ENCODE results near the gene ABCC11.
A peak's percentile ranks its signal among the peaks of the same experiment; 100 is the strongest.

The ABCC11 gene

GRCh38 chr16:48247311-48247710 is at the start of gene ABCC11:
Gene ABCC11 (minus strand): TSS chr16:48247539. CDS start chr16:48231921, 15,618 bp downstream.
- DNase-seq (ENCODE audit: low spot score): no peak

GRCh38 chr16:48295488-48296281 is 48.3 kb upstream of the ABCC11 start:
- no peak for DNase-seq (ENCODE audit: low spot score)

GRCh38 chr16:48294724-48295123 is 47.4 kb upstream of the ABCC11 start:
- no peak for DNase-seq (ENCODE audit: low spot score)

GRCh38 chr16:48292452-48292851 is 45.1 kb upstream of the ABCC11 start:
- no peak for DNase-seq (ENCODE audit: low spot score)

- DNase-seq (ENCODE audit: low spot score): no peak
These were observed 44.4 kb upstream of the ABCC11 start for GRCh38 chr16:48291754-48292153.

- no peak for DNase-seq (ENCODE audit: low spot score)
These were observed 44.0 kb upstream of the ABCC11 start for GRCh38 chr16:48291303-48291702.

- DNase-seq (ENCODE audit: low spot score): no peak
These were observed 39.9 kb upstream of the ABCC11 start for GRCh38 chr16:48287239-48287638.

GRCh38 chr16:48284772-48285409 is 37.6 kb upstream of the ABCC11 start:
- DNase-seq (ENCODE audit: low spot score): no peak

GRCh38 chr16:48282636-48283263 is 35.4 kb upstream of the ABCC11 start:
- no peak for DNase-seq (ENCODE audit: low spot score)

GRCh38 chr16:48280546-48280945 is 33.2 kb upstream of the ABCC11 start:
- DNase-seq (ENCODE audit: low spot score): no peak

- no peak for DNase-seq (ENCODE audit: low spot score)
These were observed 31.9 kb upstream of the ABCC11 start for GRCh38 chr16:48279199-48279598.

- no peak for DNase-seq (ENCODE audit: low spot score)
These were observed 29.8 kb upstream of the ABCC11 start for GRCh38 chr16:48277158-48277557.

GRCh38 chr16:48276102-48276501 is 28.8 kb upstream of the ABCC11 start:
- peak; percentile 37 for DNase-seq (ENCODE audit: low spot score)

- DNase-seq (ENCODE audit: low spot score): no peak
These were observed 27.1 kb upstream of the ABCC11 start for GRCh38 chr16:48274476-48274875.

- DNase-seq (ENCODE audit: low spot score): no peak
These were observed 25.6 kb upstream of the ABCC11 start for GRCh38 chr16:48272837-48273421.

- no peak for DNase-seq (ENCODE audit: low spot score)
These were observed 24.4 kb upstream of the ABCC11 start for GRCh38 chr16:48271728-48272127.

GRCh38 chr16:48269011-48269410 is 21.7 kb upstream of the ABCC11 start:
- no peak for DNase-seq (ENCODE audit: low spot score)

GRCh38 chr16:48262631-48263030 is 15.3 kb upstream of the ABCC11 start:
- no peak for DNase-seq (ENCODE audit: low spot score)

GRCh38 chr16:48261569-48261968 is 14.2 kb upstream of the ABCC11 start:
- no peak for DNase-seq (ENCODE audit: low spot score)

GRCh38 chr16:48256579-48257177 is 9.3 kb upstream of the ABCC11 start:
- DNase-seq (ENCODE audit: low spot score): no peak

- no peak for DNase-seq (ENCODE audit: low spot score)
These were observed 4.7 kb upstream of the ABCC11 start for GRCh38 chr16:48252013-48252412.

- no peak for DNase-seq (ENCODE audit: low spot score)
These were observed 3.4 kb upstream of the ABCC11 start for GRCh38 chr16:48250520-48251278.

Data from kidney capillary endothelial cell (primary cell).